HAP-1 (cell line): ENCODE results near the gene EME2.

ENCODE experiments used
- DNase-seq, 2 experiments: peaks; one replicate each; pipeline ENCODE4 v3.0.0-alpha.2; 2016 to 2020; ENCODE audit warnings: low spot score in 2 of 2
- H3K27me3 ChIP-seq: fragments of 250-450 bp; sonication (Bioruptor Pico); 2 replicates; pipeline ENCODE4 v1.5.1; 2020; ENCODE audit warnings: low read depth, mild to moderate bottlenecking, moderate library complexity
- H3K36me3 ChIP-seq: fragments of 250-450 bp; sonication (Bioruptor Pico); replicated peaks from 2 replicates; pipeline ENCODE4 v1.5.1; 2020; ENCODE audit warnings: mild to moderate bottlenecking
- H3K4me1 ChIP-seq: fragments of 250-450 bp; sonication (Bioruptor Pico); 2 replicates; pipeline ENCODE4 v1.5.1; 2020; ENCODE audit warnings: mild to moderate bottlenecking
- H3K4me3 ChIP-seq: fragments of 250-450 bp; sonication (Bioruptor Pico); 2 replicates; pipeline ENCODE4 v1.5.1; 2020; ENCODE audit warnings: mild to moderate bottlenecking, moderate library complexity
- H3K9me3 ChIP-seq: fragments of 250-450 bp; sonication (Bioruptor Pico); 2 replicates; pipeline ENCODE4 v1.5.1; 2020; ENCODE audit warnings: mild to moderate bottlenecking, moderate library complexity
- in situ Hi-C: fragments of 300-500 bp; cut with MboI; formaldehyde crosslinking; loops from 3 replicates; pipeline ENCODE4 v1.14.3; 2020; ENCODE audit warnings: low sequenced_read_pairs, inconsistent platforms, mixed read lengths

The EME2 gene

DNA sequence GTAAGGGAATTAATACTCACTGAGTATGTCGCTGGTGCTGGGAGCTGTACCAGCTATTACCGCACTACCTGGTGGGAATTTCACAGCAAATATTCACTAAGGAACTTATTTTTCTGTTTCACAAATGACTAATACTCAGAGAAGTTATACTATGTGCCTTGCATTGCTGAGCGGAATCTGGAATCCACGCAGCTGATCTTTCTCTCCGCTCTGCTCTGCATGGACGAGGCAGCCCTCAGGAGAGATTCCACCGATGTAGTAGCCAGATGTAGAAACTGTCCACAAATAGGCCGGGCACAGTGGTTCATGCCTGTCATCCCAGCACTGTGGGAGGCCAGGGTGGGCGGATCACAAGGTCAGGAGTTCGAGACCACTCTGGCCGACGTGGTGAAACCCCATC is 18.4 kb upstream of the EME2 start:
- in situ Hi-C loops: no loop called here
- Histone ChIP-seq H3K27me3 (no peaks in the 10 kb centered on the region), H3K4me3 (no peak overlapping the region), H3K4me1 (no peaks in the 10 kb centered on the region), H3K36me3 (peaks cover 21% of the 10 kb centered on the region), H3K9me3 (no peaks in the 10 kb centered on the region)
- no peak for DNase-seq

DNA sequence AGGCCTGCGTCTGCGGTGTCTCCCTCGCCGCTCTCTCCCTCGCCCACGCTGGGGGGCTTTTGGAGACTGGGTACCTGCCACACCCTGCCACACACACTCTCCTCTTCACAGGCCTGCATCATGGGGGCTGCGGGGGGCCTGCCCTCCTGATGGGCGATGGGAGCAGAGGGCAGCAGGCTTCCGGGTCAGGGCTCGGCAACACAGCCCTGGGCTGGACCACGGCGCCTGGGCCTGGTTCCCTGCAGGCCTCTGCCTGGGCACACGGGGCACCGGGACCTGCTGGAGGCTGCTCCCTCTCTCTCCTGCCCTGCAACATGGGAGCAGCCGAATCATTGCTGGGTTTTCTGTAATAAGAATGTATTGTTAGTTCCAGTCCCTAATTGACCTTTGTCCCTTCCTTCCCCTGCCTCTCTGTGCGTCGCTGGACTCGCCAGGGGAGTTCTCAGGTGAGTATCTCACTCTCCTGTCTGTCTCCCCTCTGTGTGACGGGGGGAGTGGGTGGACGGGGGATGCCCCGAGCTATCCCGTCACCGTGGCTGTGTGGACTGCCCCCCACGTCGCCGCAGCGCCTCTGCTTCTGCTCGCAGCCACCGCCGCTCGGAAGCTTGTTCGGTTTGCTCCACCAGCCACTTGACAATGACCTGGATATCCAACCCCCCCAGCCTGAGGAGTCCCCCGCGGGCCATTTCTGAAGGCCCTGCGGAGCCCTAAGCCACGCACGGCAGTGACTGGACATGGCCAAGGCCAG is 14.7 kb upstream of the EME2 start:
- Histone ChIP-seq H3K36me3 (peaks cover 8% of the 10 kb centered on the region), H3K9me3 (no peaks in the 10 kb centered on the region), H3K27me3 (no peaks in the 10 kb centered on the region), H3K4me1 (no peaks in the 10 kb centered on the region), H3K4me3 (no peak overlapping the region)
- no peak for DNase-seq
- in situ Hi-C loops: no loop called here

DNA sequence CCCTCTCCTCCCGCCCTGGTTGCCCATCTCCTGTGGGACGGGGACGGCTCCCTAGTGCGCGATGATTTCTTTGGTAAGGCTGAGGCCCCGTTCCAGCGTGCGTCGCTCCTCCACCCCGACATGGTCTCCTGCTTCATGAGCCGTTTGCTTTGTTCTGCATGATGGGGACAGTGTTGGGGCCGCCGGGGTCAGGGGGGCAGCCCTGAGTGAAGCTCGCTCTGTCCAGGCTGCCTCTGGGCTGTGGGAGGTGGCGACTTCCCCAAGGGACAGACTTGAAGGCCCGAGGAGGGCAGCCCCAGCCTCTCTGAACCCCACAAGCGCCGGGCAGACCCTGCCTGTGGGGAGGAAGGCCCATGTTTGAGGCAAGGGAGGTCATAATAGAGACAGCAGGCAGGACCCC is 13.7 kb upstream of the EME2 start:
- Histone ChIP-seq H3K4me1 (no peaks in the 10 kb centered on the region), H3K27me3 (no peaks in the 10 kb centered on the region), H3K9me3 (no peaks in the 10 kb centered on the region), H3K4me3 (no peak overlapping the region), H3K36me3 (peaks cover 9% of the 10 kb centered on the region)
- in situ Hi-C loops: no loop called here
- no peak for DNase-seq

DNA sequence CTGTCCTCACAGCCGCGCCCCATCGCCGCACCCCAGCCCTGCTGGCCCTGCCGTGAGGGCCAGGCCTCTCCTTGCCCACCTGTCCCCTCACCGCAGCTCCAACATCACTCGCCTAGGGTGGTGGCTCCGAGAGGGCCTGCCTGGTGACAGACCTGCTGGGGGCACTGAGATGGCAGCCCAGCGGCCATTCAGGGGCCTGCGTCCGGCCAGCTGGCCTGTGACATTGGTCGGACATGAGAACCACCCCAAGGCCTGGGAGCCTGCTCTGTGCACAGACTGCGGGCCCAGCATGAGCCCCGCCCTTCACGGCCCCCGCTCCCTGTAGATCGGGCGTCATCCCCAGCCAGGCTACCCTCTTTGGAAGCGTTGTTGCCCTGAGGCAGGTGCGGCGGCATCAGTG is 13.1 kb upstream of the EME2 start:
- Histone ChIP-seq H3K9me3 (no peaks in the 10 kb centered on the region), H3K27me3 (no peaks in the 10 kb centered on the region), H3K36me3 (peaks cover 11% of the 10 kb centered on the region), H3K4me3 (no peak overlapping the region), H3K4me1 (no peaks in the 10 kb centered on the region)
- in situ Hi-C loops: no loop called here
- no peak for DNase-seq

DNA sequence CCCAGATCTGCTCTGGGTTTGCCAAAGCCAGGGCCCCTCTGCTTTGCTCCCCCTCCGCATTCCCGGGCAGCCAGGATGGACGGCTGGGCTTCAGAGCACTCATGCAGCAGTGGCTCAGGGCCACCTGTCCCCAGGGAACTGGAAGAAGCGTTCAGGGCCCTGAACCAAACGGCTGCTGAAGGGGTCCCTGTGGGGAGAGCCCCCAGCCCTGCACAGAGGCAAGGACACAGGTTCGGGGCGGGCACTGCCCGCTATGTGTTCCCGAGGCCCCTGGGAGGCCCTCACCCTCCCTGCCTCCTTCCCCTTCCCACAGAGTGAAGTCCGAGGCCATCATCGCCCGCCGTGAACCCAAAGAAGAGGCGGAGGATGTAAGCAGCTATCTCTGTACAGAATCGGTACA is 11.7 kb upstream of the EME2 start:
- no peaks in the 10 kb centered on the region for H3K27me3 ChIP-seq
- H3K36me3 ChIP-seq: peaks cover 17% of the 10 kb centered on the region
- no peak overlapping the region for H3K4me3 ChIP-seq
- in situ Hi-C loops: no loop called here
- no peak for DNase-seq
- no peaks in the 10 kb centered on the region for H3K4me1 ChIP-seq
- H3K9me3 ChIP-seq: no peaks in the 10 kb centered on the region

DNA sequence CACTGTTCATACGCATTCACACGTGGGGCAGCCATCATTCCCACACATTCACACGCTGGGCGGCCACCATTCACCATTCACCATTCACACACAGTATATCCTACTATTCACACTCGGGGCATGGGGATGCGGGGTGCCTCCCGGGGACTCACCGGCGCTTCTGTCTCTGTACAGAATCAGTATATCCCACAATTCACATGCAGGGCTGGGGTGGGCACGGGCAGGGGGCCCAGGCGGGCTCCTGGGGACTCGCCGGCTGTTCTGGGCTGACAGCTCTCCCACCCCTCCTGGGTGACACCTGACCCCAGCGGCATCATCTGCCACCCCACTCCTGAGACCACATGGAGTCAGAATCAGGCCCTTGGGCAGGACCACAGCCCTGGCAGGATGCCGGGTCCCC is 10.9 kb upstream of the EME2 start:
- in situ Hi-C loops: no loop called here
- DNase-seq: no peak
- H3K4me3 ChIP-seq: no peak overlapping the region
- no peaks in the 10 kb centered on the region for H3K9me3 ChIP-seq
- no peaks in the 10 kb centered on the region for H3K27me3 ChIP-seq
- H3K36me3 ChIP-seq: peaks cover 24% of the 10 kb centered on the region
- H3K4me1 ChIP-seq: no peaks in the 10 kb centered on the region

DNA sequence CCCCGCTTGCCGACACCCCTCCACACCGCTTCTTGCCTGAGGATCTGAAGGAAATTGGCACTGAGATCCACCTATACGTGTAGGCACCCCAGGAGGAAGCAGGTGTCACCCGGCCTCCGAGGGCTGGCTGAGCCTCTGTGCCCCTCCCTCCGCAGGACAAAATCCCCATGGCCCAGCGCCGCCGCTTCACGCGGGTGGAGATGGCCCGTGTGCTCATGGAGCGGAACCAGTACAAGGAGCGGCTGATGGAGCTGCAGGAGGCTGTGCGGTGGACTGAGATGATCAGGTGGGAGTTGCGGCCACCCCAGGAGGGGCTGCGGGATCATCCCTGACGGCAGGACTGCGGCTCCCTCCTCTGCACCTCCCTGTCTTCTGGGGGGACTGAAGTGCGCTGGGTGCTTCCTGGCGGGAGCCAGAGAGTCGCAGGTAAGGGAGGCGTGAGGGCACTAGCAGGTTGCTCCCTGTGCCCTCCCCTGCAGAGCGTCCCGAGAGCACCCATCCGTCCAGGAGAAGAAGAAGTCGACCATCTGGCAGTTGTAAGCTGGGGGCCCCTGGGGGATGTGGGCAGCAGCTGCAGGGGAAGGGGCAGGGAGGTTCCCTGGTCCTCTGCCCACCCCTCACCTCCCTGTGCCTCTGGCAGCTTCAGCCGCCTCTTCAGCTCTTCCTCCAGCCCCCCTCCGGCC is 10.3 kb upstream of the EME2 start:
- no peak for DNase-seq
- Histone ChIP-seq H3K27me3 (no peaks in the 10 kb centered on the region), H3K4me3 (no peak overlapping the region), H3K36me3 (peaks cover 27% of the 10 kb centered on the region), H3K4me1 (no peaks in the 10 kb centered on the region), H3K9me3 (no peaks in the 10 kb centered on the region)
- in situ Hi-C loops: no loop called here

DNA sequence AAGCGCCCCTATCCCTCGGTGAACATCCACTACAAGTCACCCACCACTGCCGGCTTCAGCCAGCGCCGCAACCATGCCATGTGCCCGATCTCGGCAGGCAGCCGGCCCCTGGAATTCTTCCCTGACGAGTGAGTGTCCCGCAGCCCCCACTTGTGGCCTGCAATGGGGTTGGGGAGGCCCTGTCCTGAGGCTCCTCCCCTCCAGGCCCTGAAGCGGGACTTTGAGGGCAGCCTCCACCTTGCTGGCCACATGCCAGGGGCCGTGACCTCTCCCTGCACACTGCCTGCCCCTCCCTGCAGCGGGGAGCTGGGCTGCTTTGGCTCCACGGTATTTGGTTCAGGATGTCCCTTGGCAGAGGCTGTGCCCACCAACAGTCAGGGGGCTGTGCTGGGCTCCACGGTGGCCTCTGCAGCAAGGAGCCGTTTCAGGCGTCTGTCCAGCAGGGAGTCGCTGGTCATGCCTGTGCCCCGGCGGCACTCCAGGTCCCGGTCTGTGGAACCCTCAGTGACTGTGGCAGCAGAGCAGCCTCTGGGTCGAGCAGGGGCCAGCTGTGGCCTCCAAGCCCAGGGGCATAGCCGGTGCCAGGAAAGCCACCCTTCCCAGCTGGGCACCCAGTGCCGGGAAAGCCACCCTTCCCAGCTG is 9.6 kb upstream of the EME2 start:
- Histone ChIP-seq H3K4me3 (no peak overlapping the region), H3K9me3 (no peaks in the 10 kb centered on the region), H3K27me3 (no peaks in the 10 kb centered on the region), H3K36me3 (peaks cover 34% of the 10 kb centered on the region), H3K4me1 (no peaks in the 10 kb centered on the region)
- in situ Hi-C loops: no loop called here
- DNase-seq: no peak

DNA sequence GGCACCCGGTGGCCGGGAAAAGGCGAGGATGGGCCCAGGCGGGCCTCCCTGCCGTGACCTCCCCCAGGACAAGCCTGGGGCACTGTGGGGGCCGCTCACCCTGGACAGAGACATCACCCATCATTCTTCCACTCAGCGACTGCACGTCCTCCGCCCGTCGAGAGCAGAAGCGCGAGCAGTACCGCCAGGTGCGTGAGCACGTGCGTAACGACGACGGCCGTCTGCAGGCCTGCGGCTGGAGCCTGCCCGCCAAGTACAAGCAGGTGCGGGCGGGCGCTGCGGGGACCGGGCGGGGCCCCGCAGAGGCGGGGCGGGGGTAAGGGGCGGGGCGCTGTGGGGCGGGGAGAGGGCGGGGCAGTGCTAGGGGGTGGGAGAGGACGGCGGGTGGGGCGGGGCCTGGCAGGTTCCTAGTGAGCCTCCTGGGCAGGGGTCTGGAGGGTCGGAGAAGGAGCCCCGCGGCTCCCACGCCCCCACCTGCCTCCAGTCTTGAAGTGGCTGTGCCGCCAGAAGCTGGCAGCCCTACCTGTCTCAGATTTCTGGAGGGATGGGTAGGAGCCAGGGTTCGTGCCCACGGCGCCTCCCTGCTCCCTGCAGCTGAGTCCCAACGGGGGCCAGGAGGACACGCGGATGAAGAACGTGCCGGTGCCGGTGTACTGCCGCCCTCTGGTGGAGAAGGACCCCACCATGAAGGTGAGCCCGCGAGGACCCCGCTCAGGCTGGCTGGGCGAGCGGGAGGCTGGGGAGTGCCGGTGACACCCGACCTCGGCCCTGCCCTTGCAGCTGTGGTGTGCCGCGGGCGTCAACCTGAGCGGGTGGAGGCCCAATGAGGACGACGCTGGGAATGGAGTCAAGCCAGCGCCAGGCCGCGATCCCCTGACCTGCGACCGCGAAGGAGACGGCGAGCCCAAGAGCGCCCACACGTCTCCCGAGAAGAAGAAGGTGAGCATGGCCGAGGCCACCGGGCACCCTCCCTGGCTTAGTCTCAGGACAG is 8.8 kb upstream of the EME2 start:
- Histone ChIP-seq H3K9me3 (no peaks in the 10 kb centered on the region), H3K27me3 (no peaks in the 10 kb centered on the region), H3K36me3 (peaks cover 39% of the 10 kb centered on the region), H3K4me1 (no peaks in the 10 kb centered on the region), H3K4me3 (no peak overlapping the region)
- in situ Hi-C loops: no loop called here
- DNase-seq: peak in 1 of 2 experiments; percentile 59

DNA sequence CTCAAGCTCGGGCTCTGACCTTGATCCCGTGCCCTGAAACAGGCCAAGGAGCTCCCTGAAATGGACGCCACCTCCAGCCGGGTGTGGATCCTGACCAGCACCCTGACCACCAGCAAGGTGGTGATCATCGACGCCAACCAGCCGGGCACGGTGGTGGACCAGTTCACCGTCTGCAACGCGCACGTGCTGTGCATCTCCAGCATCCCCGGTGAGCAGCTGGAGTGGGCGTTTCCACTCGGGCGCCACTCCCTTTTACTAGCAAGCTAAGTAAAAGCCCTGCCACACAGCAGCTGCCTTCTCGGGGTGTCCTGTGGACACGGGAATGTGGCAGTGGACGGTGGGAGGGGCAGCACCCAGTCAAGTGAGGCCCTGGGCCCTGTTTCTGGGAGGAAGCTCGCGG is 7.6 kb upstream of the EME2 start:
- in situ Hi-C loops: no loop called here
- Histone ChIP-seq H3K36me3 (peaks cover 50% of the 10 kb centered on the region), H3K4me3 (no peak overlapping the region), H3K4me1 (no peaks in the 10 kb centered on the region), H3K27me3 (no peaks in the 10 kb centered on the region), H3K9me3 (no peaks in the 10 kb centered on the region)
- no peak for DNase-seq

DNA sequence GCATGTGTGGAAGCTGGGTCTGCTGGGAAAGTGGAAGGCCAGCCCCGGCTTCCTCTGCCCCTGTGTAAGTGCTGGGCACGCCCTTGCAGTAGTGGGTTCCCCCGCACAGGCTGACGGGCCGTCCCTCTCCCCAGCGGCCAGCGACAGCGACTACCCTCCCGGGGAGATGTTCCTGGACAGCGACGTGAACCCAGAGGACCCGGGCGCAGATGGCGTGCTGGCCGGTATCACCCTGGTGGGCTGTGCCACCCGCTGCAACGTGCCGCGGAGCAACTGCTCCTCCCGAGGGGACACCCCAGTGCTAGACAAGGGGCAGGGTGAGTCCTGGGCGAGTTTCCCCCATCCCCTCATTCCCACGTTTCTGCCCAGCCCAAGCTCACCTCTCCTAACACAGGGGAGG is 6.8 kb upstream of the EME2 start:
- in situ Hi-C loops: no loop called here
- no peaks in the 10 kb centered on the region for H3K27me3 ChIP-seq
- peaks cover 58% of the 10 kb centered on the region for H3K36me3 ChIP-seq
- no peak for DNase-seq
- H3K4me3 ChIP-seq: no peak overlapping the region
- H3K9me3 ChIP-seq: no peaks in the 10 kb centered on the region
- 0 out of 2 replicates have a peak, but pooled peaks cover 3% of the 10 kb centered on the region for H3K4me1 ChIP-seq

DNA sequence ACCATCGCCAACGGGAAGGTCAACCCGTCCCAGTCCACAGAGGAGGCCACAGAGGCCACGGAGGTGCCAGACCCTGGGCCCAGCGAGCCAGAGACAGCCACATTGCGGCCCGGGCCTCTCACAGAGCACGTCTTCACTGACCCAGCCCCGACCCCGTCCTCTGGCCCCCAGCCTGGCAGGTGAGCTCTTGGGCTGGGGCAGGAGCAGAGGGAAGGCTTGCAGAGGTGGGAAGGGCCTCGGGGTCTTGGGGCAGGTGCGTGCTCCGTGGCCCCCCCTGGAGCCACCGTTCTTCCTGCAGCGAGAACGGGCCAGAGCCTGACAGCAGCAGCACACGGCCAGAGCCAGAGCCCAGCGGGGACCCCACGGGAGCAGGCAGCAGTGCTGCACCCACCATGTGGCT is 6.4 kb upstream of the EME2 start:
- Histone ChIP-seq H3K4me1 (0 out of 2 replicates have a peak, but pooled peaks cover 3% of the 10 kb centered on the region), H3K36me3 (peaks cover 59% of the 10 kb centered on the region), H3K9me3 (no peaks in the 10 kb centered on the region), H3K4me3 (no peak overlapping the region), H3K27me3 (no peaks in the 10 kb centered on the region)
- in situ Hi-C loops: no loop called here
- no peak for DNase-seq

DNA sequence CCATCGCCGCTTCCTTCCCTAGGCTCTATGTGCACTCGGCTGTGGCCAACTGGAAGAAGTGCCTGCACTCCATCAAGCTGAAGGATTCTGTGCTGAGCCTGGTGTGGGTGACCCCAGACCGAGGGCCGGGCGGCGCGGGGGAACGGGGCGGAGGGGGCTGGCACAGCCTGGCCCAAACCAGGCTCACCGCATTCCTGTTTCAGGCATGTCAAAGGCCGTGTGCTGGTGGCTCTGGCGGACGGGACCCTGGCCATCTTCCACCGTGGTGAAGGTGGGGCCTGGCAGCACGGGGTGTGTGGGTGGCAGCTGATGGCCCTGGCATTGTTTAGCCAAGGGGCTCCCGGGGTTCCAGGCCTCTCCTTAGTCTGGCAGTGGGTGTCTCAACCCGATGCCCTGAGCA is 5.9 kb upstream of the EME2 start:
- DNase-seq: no peak
- Histone ChIP-seq H3K4me3 (no peak overlapping the region), H3K4me1 (0 out of 2 replicates have a peak, but pooled peaks cover 3% of the 10 kb centered on the region), H3K36me3 (peaks cover 59% of the 10 kb centered on the region), H3K9me3 (no peaks in the 10 kb centered on the region), H3K27me3 (no peaks in the 10 kb centered on the region)
- in situ Hi-C loops: no loop called here
